MCF 10A (cell line): ENCODE data around the gene EIF4E1B. TPM values are rescaled to one million over a fixed set of nuclear protein-coding genes. Genes with fewer than 3 reads are reported as not detected.
A peak's percentile ranks its signal among the peaks of the same experiment; 100 is the strongest.

Experiments
- BruUV-seq: library from RNA; stranded (reverse); fragments of 400-500 nt; replicated peaks from 2 replicates; lab custom pipeline; 2021; lab: Mats Ljungman, UMichigan
- CTCF ChIA-PET: fragments of 300-600 bp; sonication (Branson Sonifier 250); formaldehyde crosslinking; extraction: SDS; loops from one replicate; lab custom pipeline; 2021; ENCODE audit warnings: antibody characterized with exemption, inconsistent platforms; lab: Yijun Ruan, JAX
- POLR2A ChIA-PET: fragments of 300-600, 350-650 bp; sonication (Branson Sonifier 250); formaldehyde crosslinking; extraction: SDS; loops from one replicate; lab custom pipeline; 2020; ENCODE audit warnings: antibody characterized with exemption, inconsistent platforms; lab: Yijun Ruan, JAX
- DNase-seq: peaks from one replicate; pipeline ENCODE4 v3.0.0-alpha.2; 2018; ENCODE audit not compliant: unreplicated experiment
- H3K27ac Mint-ChIP-seq: one replicate; pipeline ENCODE4 v1.8.0; 2022; ENCODE audit warnings: mild to moderate bottlenecking, low read depth, mixed read lengths; ENCODE audit not compliant: unreplicated experiment
- H3K27me3 Mint-ChIP-seq: one replicate; pipeline ENCODE4 v1.8.0; 2022; ENCODE audit warnings: mixed read lengths; ENCODE audit not compliant: insufficient read depth, unreplicated experiment
- H3K36me3 Mint-ChIP-seq: one replicate; pipeline ENCODE4 v1.8.0; 2022; ENCODE audit warnings: mild to moderate bottlenecking, moderate library complexity, mixed read lengths; ENCODE audit not compliant: insufficient read depth, unreplicated experiment
- H3K4me1 Mint-ChIP-seq: one replicate; pipeline ENCODE4 v1.8.0; 2022; ENCODE audit warnings: mixed read lengths; ENCODE audit not compliant: insufficient read depth, unreplicated experiment
- H3K4me3 Mint-ChIP-seq: one replicate; pipeline ENCODE4 v1.8.0; 2022; ENCODE audit warnings: mild to moderate bottlenecking, moderate library complexity, mixed read lengths; ENCODE audit not compliant: unreplicated experiment
- H3K9me3 Mint-ChIP-seq: one replicate; pipeline ENCODE4 v1.8.0; 2022; ENCODE audit warnings: mixed read lengths; ENCODE audit not compliant: unreplicated experiment
- CTCF ChIP-seq: fragments of 200-600 bp; IDR thresholded peaks from one replicate; pipeline ENCODE4 v1.8.0; 2022; ENCODE audit warnings: antibody characterized with exemption, mild to moderate bottlenecking; ENCODE audit not compliant: unreplicated experiment
- intact Hi-C: fragments of 100-400 bp; cut with micrococcal nuclease; formaldehyde crosslinking; loops from 2 replicates; pipeline ENCODE4 v1.14.1; 2022
- total RNA-seq: library from RNA; stranded (reverse); gene quantifications from 2 replicates; pipeline ENCODE4 v1.2.3, GENCODE V29; 2022

Gene EIF4E1B
- total RNA-seq, 1 experiment from 2014 or later, result not detected

- POLR2A ChIA-PET, result interaction anchor here (0.6 to 0.8 kb wide), 2 partner anchors 22 to 177 kb away, joined by 3 read pairs; partner anchors contain the start of gene TSPAN17
- CTCF ChIA-PET, result interaction anchor here (0.6 to 1.1 kb wide), 3 partner anchors 22 to 766 kb away, joined by 4 to 7 read pairs (median 5); partner anchors contain the start of gene TSPAN17
- no peaks in the 10 kb centered on the region for H3K9me3 Mint-ChIP-seq
Measured at GRCh38 chr5:176624938-176625337, 5.5 kb upstream of the EIF4E1B start.

GRCh38 chr5:176625512-176625911, 5.0 kb upstream of the EIF4E1B start:
- ChIA-PET POLR2A (interaction anchor here (0.6 to 1.0 kb wide), 4 partner anchors 21 to 726 kb away, joined by 3 to 4 read pairs (median 3); partner anchors contain the start of genes LMAN2 and TSPAN17), CTCF (interaction anchor here (0.6 to 1.1 kb wide), 3 partner anchors 21 to 765 kb away, joined by 4 to 7 read pairs (median 5); partner anchors contain the start of gene TSPAN17)
- Mint-ChIP-seq H3K4me1 (peaks cover 16% of the 10 kb centered on the region), H3K36me3 (no peaks in the 10 kb centered on the region), H3K27ac (no peak overlapping the region), H3K4me3 (no peak overlapping the region), H3K27me3 (peaks cover 9% of the 10 kb centered on the region), H3K9me3 (no peaks in the 10 kb centered on the region)
- intact Hi-C loops, result no loop called here
- no TSS peak for BruUV-seq
- no peak for DNase-seq
- no peak for TF ChIP-seq CTCF

More at GRCh38 chr5:176624938-176625337, 5.5 kb upstream of the EIF4E1B start:
- TF ChIP-seq CTCF, result no peak
- DNase-seq, result no peak
- Mint-ChIP-seq H3K4me3 (no peak overlapping the region), H3K27me3 (peaks cover 12% of the 10 kb centered on the region), H3K27ac (no peak overlapping the region), H3K4me1 (peaks cover 16% of the 10 kb centered on the region), H3K36me3 (no peaks in the 10 kb centered on the region)
- intact Hi-C loops, result no loop called here
- no TSS peak for BruUV-seq

- no TSS peak for BruUV-seq
- ChIA-PET POLR2A (interaction anchor here (0.8 to 1.4 kb wide), 3 partner anchors 21 to 725 kb away, joined by 3 to 4 read pairs (median 4); partner anchors contain the start of genes LMAN2 and TSPAN17), CTCF (interaction anchor here (0.8 kb wide), 1 partner anchor 15 kb away, joined by 3 read pairs; no protein-coding TSS in a partner anchor)
- TF ChIP-seq CTCF, result no peak
- Mint-ChIP-seq H3K36me3 (no peaks in the 10 kb centered on the region), H3K27ac (no peak overlapping the region), H3K4me1 (peaks cover 16% of the 10 kb centered on the region), H3K27me3 (peaks cover 11% of the 10 kb centered on the region), H3K4me3 (no peak overlapping the region), H3K9me3 (no peaks in the 10 kb centered on the region)
- intact Hi-C loops, result no loop called here
- peak; percentile 71 for DNase-seq
Measured at GRCh38 chr5:176625966-176626875, 4.3 kb upstream of the EIF4E1B start.

GRCh38 chr5:176626876-176627236, 3.6 kb upstream of the EIF4E1B start:
- Mint-ChIP-seq H3K27ac (no peak overlapping the region), H3K36me3 (no peaks in the 10 kb centered on the region), H3K9me3 (no peaks in the 10 kb centered on the region), H3K4me3 (no peak overlapping the region), H3K4me1 (peaks cover 19% of the 10 kb centered on the region), H3K27me3 (peaks cover 17% of the 10 kb centered on the region)
- no TSS peak for BruUV-seq
- CTCF ChIA-PET, result interaction anchor here (0.8 kb wide), 1 partner anchor 15 kb away, joined by 3 read pairs; no protein-coding TSS in a partner anchor
- intact Hi-C loops, result no loop called here
- POLR2A ChIA-PET, result interaction anchor here (1.4 kb wide), 1 partner anchor 20 kb away, joined by 4 read pairs; the partner anchor contains the start of gene TSPAN17
- no peak for TF ChIP-seq CTCF
- DNase-seq, result no peak
